Liver (tissue), 9 donors: ENCODE results near the gene LSM2. TPM values are rescaled to one million over a fixed set of nuclear protein-coding genes. Genes with fewer than 3 reads are reported as not detected.

Experiments used
- DNase-seq: peaks from one replicate; pipeline ENCODE4 v3.0.0-alpha.2; 2017; ENCODE audit warnings: low spot score
- H3K27ac ChIP-seq, 2 donors: one replicate each; pipeline ENCODE4 v1.7.0; 2013; ENCODE audit warnings: inconsistent platforms in 2 of 2, low read length in 2 of 2, control low read depth in 1 of 2, low read depth in 1 of 2, mild to moderate bottlenecking in 1 of 2
- H3K27me3 ChIP-seq, 4 donors: one replicate each; pipeline versions ENCODE4 v1.6.1 to v1.7.0; 2013; ENCODE audit warnings: low read length in 3 of 4, inconsistent platforms in 1 of 4, mild to moderate bottlenecking in 1 of 4, moderate library complexity in 1 of 4; ENCODE audit not compliant: control insufficient read depth in 4 of 4, insufficient read depth in 4 of 4
- H3K36me3 ChIP-seq, 4 donors: one replicate each; pipeline versions ENCODE4 v1.6.1 to v1.7.0; 2013; ENCODE audit warnings: low read length in 3 of 4, mild to moderate bottlenecking in 3 of 4, low read depth in 1 of 4, moderate library complexity in 1 of 4; ENCODE audit not compliant: control insufficient read depth in 4 of 4, insufficient read depth in 3 of 4
- H3K4me1 ChIP-seq, 4 donors: one replicate each; pipeline versions ENCODE4 v1.6.1 to v1.7.0; 2013; ENCODE audit warnings: low read length in 3 of 4, mild to moderate bottlenecking in 3 of 4, moderate library complexity in 1 of 4; ENCODE audit not compliant: control insufficient read depth in 4 of 4, insufficient read depth in 4 of 4
- H3K4me3 ChIP-seq, 3 donors: one replicate each; pipeline versions ENCODE4 v1.6.1 to v1.7.0; 2013; ENCODE audit warnings: low read length in 3 of 3, control low read depth in 1 of 3, low read depth in 1 of 3, mild to moderate bottlenecking in 1 of 3
- H3K9ac ChIP-seq, 2 donors: one replicate each; pipeline ENCODE4 v1.7.0; 2013; ENCODE audit warnings: low read length in 2 of 2, mild to moderate bottlenecking in 2 of 2, moderate library complexity in 2 of 2, control low read depth in 1 of 2, low read depth in 1 of 2
- H3K9me3 ChIP-seq, 4 donors: one replicate each; pipeline versions ENCODE4 v1.6.1 to v1.7.0; 2013; ENCODE audit warnings: low read length in 3 of 4; ENCODE audit not compliant: control insufficient read depth in 4 of 4
- CTCF ChIP-seq: fragments of 150-350 bp; IDR thresholded peaks from 2 replicates; pipeline ENCODE4 v1.5.1; 2017; ENCODE audit warnings: improper control_type of control experiment, low read depth, low read length; ENCODE audit not compliant: missing input control
- EGR1 ChIP-seq, 2 donors: IDR thresholded peaks; 2 replicates each; pipeline ENCODE4 v1.6.1; 2016 to 2018; ENCODE audit warnings: antibody characterized with exemption in 2 of 2, low read depth in 2 of 2
- FOXA1 ChIP-seq: IDR thresholded peaks from 2 replicates; pipeline ENCODE4 v1.6.1; 2016; ENCODE audit warnings: antibody characterized with exemption
- FOXA2 ChIP-seq: IDR thresholded peaks from 2 replicates; pipeline ENCODE4 v1.6.1; 2016; ENCODE audit warnings: antibody characterized with exemption
- GABPA ChIP-seq, 2 donors: IDR thresholded peaks in 1 of 2; conservative IDR thresholded peaks in 1 of 2; 2 replicates each; pipeline ENCODE4 v1.6.1; 2016; ENCODE audit warnings: antibody characterized with exemption in 2 of 2, mild to moderate bottlenecking in 1 of 2, moderate library complexity in 1 of 2
- HNF4A ChIP-seq, 2 donors: conservative IDR thresholded peaks; 2 replicates each; pipeline ENCODE4 v1.6.1; 2016; ENCODE audit warnings: antibody characterized with exemption in 2 of 2, mild to moderate bottlenecking in 2 of 2
- JUND ChIP-seq, 2 donors: IDR thresholded peaks; 2 replicates each; pipeline ENCODE4 v1.6.1; 2016; ENCODE audit warnings: antibody characterized with exemption in 2 of 2
- MAX ChIP-seq: IDR thresholded peaks from 2 replicates; pipeline ENCODE4 v1.6.1; 2016; ENCODE audit warnings: antibody characterized with exemption
- NR2F2 ChIP-seq: IDR thresholded peaks from 2 replicates; pipeline ENCODE4 v1.6.1; 2016; ENCODE audit warnings: antibody characterized with exemption
- RAD21 ChIP-seq, 2 donors: IDR thresholded peaks; 2 replicates each; pipeline ENCODE4 v1.6.1; 2016; ENCODE audit warnings: antibody characterized with exemption in 2 of 2, mild to moderate bottlenecking in 2 of 2
- REST ChIP-seq: IDR thresholded peaks from 2 replicates; pipeline ENCODE4 v1.6.1; 2016; ENCODE audit warnings: antibody characterized with exemption, mild to moderate bottlenecking
- RXRA ChIP-seq, 2 donors: IDR thresholded peaks; 2 replicates each; pipeline ENCODE4 v1.6.1; 2017 to 2018; ENCODE audit warnings: antibody characterized with exemption in 2 of 2, mild to moderate bottlenecking in 1 of 2
- SP1 ChIP-seq: IDR thresholded peaks from 2 replicates; pipeline ENCODE4 v1.6.1; 2018; ENCODE audit warnings: antibody characterized with exemption, mild to moderate bottlenecking
- TAF1 ChIP-seq: conservative IDR thresholded peaks from 2 replicates; pipeline ENCODE4 v1.6.1; 2016; ENCODE audit warnings: antibody characterized with exemption, mild to moderate bottlenecking
- YY1 ChIP-seq: IDR thresholded peaks from 2 replicates; pipeline ENCODE4 v1.6.1; 2016; ENCODE audit warnings: antibody characterized with exemption, mild to moderate bottlenecking
- ZBTB33 ChIP-seq: IDR thresholded peaks from 2 replicates; pipeline ENCODE4 v1.6.1; 2016; ENCODE audit warnings: antibody characterized with exemption
- WGBS: extraction: QIAGEN DNeasy Blood & Tissue Kit; methylation state at CpG from one replicate; pipeline ENCODE4 v1.1.7; 2013; 5-methylcytosine and 5-hydroxymethylcytosine counted together
- polyA plus RNA-seq, 2 donors: library from polyadenylated mRNA; stranded (reverse) in 1 of 2; unstranded in 1 of 2; fragments of 200-250 nt in 1 of 2; fragments of >200 nt in 1 of 2; fragmentation: Nextera tagmentation in 1 of 2; extraction: Ambion mirVana in 1 of 2; gene quantifications; one replicate each; pipeline versions ENCODE4 v1.2.1 to v1.2.3, GENCODE V29; 2013 to 2015
- total RNA-seq, 2 donors: library from RNA; depleted of rRNA; stranded (reverse); fragments of >200 nt; gene quantifications; one replicate each; pipeline ENCODE4 v1.2.3, GENCODE V29; 2014
- donor health status: healthy.
- donor health status: healthy.
- donor health status: healthy.
- donor health status: healthy.
- donor health status: healthy.

The LSM2 gene
- total and polyA plus RNA-seq, 4 donors, result 7.3 to 18.7 (median 15.5) TPM

DNA sequence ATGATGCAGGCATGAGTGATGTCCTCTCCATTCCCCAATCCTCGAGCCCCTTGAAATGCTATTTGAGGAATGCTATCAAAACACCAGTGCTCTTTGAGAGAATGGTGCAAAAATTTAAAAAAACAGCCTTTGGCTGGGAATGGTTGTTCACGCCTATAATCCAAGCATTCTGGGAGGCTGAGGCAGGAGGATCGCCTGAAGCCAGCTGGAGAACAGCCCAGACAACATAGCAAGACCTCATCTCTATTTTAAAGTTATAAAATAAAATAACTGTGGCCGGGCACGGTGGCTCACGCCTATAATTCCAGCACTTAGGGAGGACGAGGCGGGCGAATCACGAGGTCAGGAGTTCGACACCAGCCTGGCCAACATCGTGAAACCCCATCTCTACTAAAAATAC lies 7.0 kb downstream of the LSM2 start:
- Histone ChIP-seq H3K9me3 (no peaks in the 10 kb centered on the region), H3K27ac (no peak overlapping the region), H3K27me3 (no peaks in the 10 kb centered on the region), H3K36me3 (no peaks in the 10 kb centered on the region), H3K9ac (no peak overlapping the region), H3K4me1 (peaks cover 0 to 6% (median 2%) of the 10 kb centered on the region in 4 donors), H3K4me3 (no peak overlapping the region)
- no peak for DNase-seq
- 92% methylated on average over 12 of the region's 12 CpGs for whole genome bisulfite sequencing
- TF ChIP-seq HNF4A (conservative IDR thresholded peaks at IDR 0.05), result no peak
- TF ChIP-seq TAF1, result no peak
- no peak for TF ChIP-seq CTCF
- TF ChIP-seq FOXA2, result no peak
- TF ChIP-seq EGR1 (IDR thresholded peaks at IDR 0.05; ENCODE audit: low read depth in 2 of 2), result no peak
- no peak for TF ChIP-seq NR2F2
- TF ChIP-seq SP1, result no peak
- TF ChIP-seq FOXA1, result no peak
- no peak for TF ChIP-seq RAD21 (IDR thresholded peaks at IDR 0.05)
- TF ChIP-seq MAX, result no peak
- TF ChIP-seq RXRA (IDR thresholded peaks at IDR 0.05), result no peak
- TF ChIP-seq JUND (IDR thresholded peaks at IDR 0.05), result no peak

- Histone ChIP-seq H3K27me3 (no peaks in the 10 kb centered on the region), H3K9me3 (no peaks in the 10 kb centered on the region), H3K36me3 (peaks cover 0 to 4% (median 2%) of the 10 kb centered on the region in 4 donors), H3K4me3 (no peak overlapping the region), H3K4me1 (peaks cover 0 to 10% (median 6%) of the 10 kb centered on the region in 4 donors), H3K27ac (no peak overlapping the region), H3K9ac (no peak overlapping the region)
- TF ChIP-seq MAX, result no peak
- no peak for TF ChIP-seq HNF4A (conservative IDR thresholded peaks at IDR 0.05)
- no peak for TF ChIP-seq YY1
- TF ChIP-seq FOXA2, result no peak
- TF ChIP-seq ZBTB33, result no peak
- no peak for TF ChIP-seq CTCF
- no peak for TF ChIP-seq SP1
- no peak for TF ChIP-seq RXRA (IDR thresholded peaks at IDR 0.05)
- TF ChIP-seq JUND (IDR thresholded peaks at IDR 0.05), result no peak
- TF ChIP-seq GABPA (IDR thresholded peaks at IDR 0.05 in 1 of 2, conservative IDR thresholded peaks at IDR 0.05 in 1 of 2), result no peak
- no peak for TF ChIP-seq REST
- TF ChIP-seq FOXA1, result no peak
- WGBS, result 68% methylated on average over 5 of the region's 5 CpGs
- DNase-seq, result no peak
Observed at GRCh38 chr6:31797588-31797987, 9.2 kb downstream of the LSM2 start.
